ENCODE measurements around the gene ACVR1. TPM values are rescaled to one million over a fixed set of nuclear protein-coding genes. Genes with fewer than 3 reads are reported as not detected.

Gene ACVR1
- total and polyA plus RNA-seq, 2 donors (not counting 3 experiments of a cell fraction or from before 2014, with no cell fraction given): 24.8 to 33.6 TPM

GRCh38 chr2:157764386-157764785 is 111.7 kb downstream of the ACVR1 start:
- H2AFZ ChIP-seq (ENCODE audit: low read depth, low read length): no peak overlapping the region
- H3K4me1 ChIP-seq (ENCODE audit: control insufficient read depth, extremely low read depth, insufficient read depth, low read length): no peaks in the 10 kb centered on the region
- no peak overlapping the region for H3K27ac ChIP-seq (ENCODE audit: insufficient read depth, low read depth, low read length)
- intact Hi-C loops (cut with micrococcal nuclease): no loop called here
- H3K36me3 ChIP-seq (ENCODE audit: control insufficient read depth in 2 of 2, extremely low read depth in 1 of 2, insufficient read depth in 2 of 2, low read length in 2 of 2): peaks cover 4 to 6% of the 10 kb centered on the region in 2 experiments
- H3K9me3 ChIP-seq (replicated peaks; ENCODE audit: control insufficient read depth, insufficient read depth, low read length): no peaks in the 10 kb centered on the region
- ChIA-PET CTCF (interaction anchor here (1.2 kb wide), 1 partner anchor 260 kb away, joined by 3 read pairs; no protein-coding TSS in a partner anchor), POLR2A (no interaction called here)
- no peaks in the 10 kb centered on the region for H3K9me1 ChIP-seq (replicated peaks; ENCODE audit: control insufficient read depth, extremely low read depth, insufficient read depth, low read length)
- dilution Hi-C loops (cut with MboI; ENCODE audit: extremely low pct_ligation_motif_present, low sequenced_read_pairs): no loop called here
- DNase-seq (ENCODE audit: low read depth, low spot score): no peak
- no peak overlapping the region for H3K9ac ChIP-seq (replicated peaks; ENCODE audit: extremely low read depth, insufficient read depth, low read length)
- no peaks in the 10 kb centered on the region for H4K20me1 ChIP-seq (replicated peaks; ENCODE audit: control insufficient read depth, extremely low read depth, insufficient read depth, low read length)
- FAIRE-seq: no peak
- H3K4me2 ChIP-seq (ENCODE audit: insufficient read depth, low read length): no peak overlapping the region
- H3K27me3 ChIP-seq (ENCODE audit: control insufficient read depth in 2 of 2, insufficient read depth in 2 of 2, low read length in 2 of 2): no peaks in the 10 kb centered on the region
- H3K4me3 ChIP-seq (replicated peaks in 1 of 3; ENCODE audit: insufficient read depth in 1 of 3, low read depth in 1 of 3, low read length in 3 of 3): no peak overlapping the region
- no peaks in the 10 kb centered on the region for H3K79me2 ChIP-seq (ENCODE audit: control insufficient read depth, insufficient read depth, low read length)
- no peak for TF ChIP-seq POLR2AphosphoS5 (IDR thresholded peaks at IDR 0.05; ENCODE audit: insufficient read depth, low read depth, low read length)
- no peak for TF ChIP-seq MYC (IDR thresholded peaks at IDR 0.05; ENCODE audit: low read depth, low read length)
- TF ChIP-seq EZH2 (IDR thresholded peaks at IDR 0.05; ENCODE audit: borderline replicate concordance, low read depth, low read length, severe bottlenecking): no peak
- TF ChIP-seq CTCF (IDR thresholded peaks at IDR 0.05; ENCODE audit: extremely low read depth in 1 of 2, insufficient read depth in 1 of 2, low read depth in 1 of 2, low read length in 2 of 2): no peak
- no peak for TF ChIP-seq FOS (IDR thresholded peaks at IDR 0.05; ENCODE audit: borderline replicate concordance, insufficient read depth, low read length)
- no peak for TF ChIP-seq JUN (IDR thresholded peaks at IDR 0.05; ENCODE audit: borderline replicate concordance, insufficient read depth, insufficient read length, low read depth)
- no peak for TF ChIP-seq POLR2A (IDR thresholded peaks at IDR 0.05; ENCODE audit: low read depth, low read length)
- no TSS peak for BruUV-seq (replicated peaks)

Measured in endothelial cell of umbilical vein (primary cell).